ENCODE data around the gene INHBE.
"Not testable (repeated sequence)": the region's sequence is repeated elsewhere in the genome, so short reads cannot be mapped to it uniquely, and the experiment has no call there.

The INHBE gene

GRCh38 chr12:57487055-57487596, 32.0 kb downstream of the INHBE start:
- Histone ChIP-seq H3K36me3 (ENCODE audit: control insufficient read depth, insufficient read depth, low read length) (peaks cover 22% of the 10 kb centered on the region), H3K9me3 (ENCODE audit: control insufficient read depth, insufficient read depth, low read length) (no peaks in the 10 kb centered on the region), H3K4me1 (ENCODE audit: control insufficient read depth, insufficient read depth, low read length) (no peaks in the 10 kb centered on the region), H3K27ac (ENCODE audit: low read length) (no peak overlapping the region), H3K27me3 (ENCODE audit: control insufficient read depth, insufficient read depth, low read length) (no peaks in the 10 kb centered on the region), H3K4me3 (ENCODE audit: low read length) (no peak overlapping the region)
- no peak for DNase-seq (ENCODE audit: low read depth, low spot score)
- no CpG with 5 or more reads among the region's 27 CpGs for WGBS (ENCODE audit: insufficient coverage, insufficient read length)

DNA sequence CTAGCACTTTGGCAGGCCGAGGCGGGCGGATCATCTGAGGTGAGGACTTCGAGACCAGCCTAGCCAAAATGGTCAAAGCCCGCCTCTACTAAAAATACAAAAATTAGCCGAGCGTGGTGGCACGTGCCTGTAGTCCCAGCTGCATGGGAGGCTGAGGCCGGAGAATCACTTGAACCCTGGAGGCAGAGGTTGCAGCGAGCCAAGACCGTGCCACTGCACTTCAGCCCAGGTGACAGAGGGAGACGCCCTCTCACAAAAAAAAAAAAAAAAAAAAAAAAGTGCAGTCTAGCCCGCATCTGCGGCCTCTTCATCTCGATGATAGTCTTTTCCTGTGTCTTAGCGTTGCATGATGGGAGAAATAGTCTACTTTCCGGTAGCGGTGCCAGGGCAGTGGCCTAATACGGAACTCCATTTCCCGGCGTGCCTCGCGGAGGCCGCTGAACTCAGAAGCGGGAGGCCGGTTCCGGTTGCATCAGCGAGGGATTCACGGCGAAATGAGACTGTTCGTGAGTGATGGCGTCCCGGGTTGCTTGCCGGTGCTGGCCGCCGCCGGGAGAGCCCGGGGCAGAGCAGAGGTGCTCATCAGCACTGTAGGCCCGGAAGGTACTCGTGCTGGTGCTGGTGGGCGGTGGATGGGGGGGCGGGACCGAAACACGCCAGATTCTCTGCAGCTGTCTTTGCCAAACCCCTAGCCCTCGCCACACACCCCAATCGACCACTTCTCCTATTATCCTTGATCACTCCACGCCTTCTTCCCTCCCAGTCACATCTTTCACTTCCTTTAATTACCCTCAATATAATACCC, 32.7 kb downstream of the INHBE start, which contains the start of gene MARS1:
MARS1 (plus strand) TSS at position 472 of the 805 bp plus-strand sequence; CDS start at position 495, 23 bp downstream.
- Histone ChIP-seq H3K27me3 (ENCODE audit: control insufficient read depth, insufficient read depth, low read length) (no peaks in the 10 kb centered on the region), H3K27ac (ENCODE audit: low read length) (no peak within 1 kb of the TSS), H3K4me1 (ENCODE audit: control insufficient read depth, insufficient read depth, low read length) (no peaks in the 10 kb centered on the region), H3K36me3 (ENCODE audit: control insufficient read depth, insufficient read depth, low read length) (peaks cover 27% of the 10 kb centered on the region), H3K9me3 (ENCODE audit: control insufficient read depth, insufficient read depth, low read length) (no peaks in the 10 kb centered on the region), H3K4me3 (ENCODE audit: low read length) (peak within 1 kb of the TSS; percentile 81)
- WGBS (ENCODE audit: insufficient coverage, insufficient read length) = 100% methylated on average over 1 of the region's 47 CpGs
- DNase-seq (ENCODE audit: low read depth, low spot score) = peak; percentile 94

GRCh38 chr12:57488402-57489156, 33.5 kb downstream of the INHBE start:
- Histone ChIP-seq H3K36me3 (ENCODE audit: control insufficient read depth, insufficient read depth, low read length) (peaks cover 27% of the 10 kb centered on the region), H3K9me3 (ENCODE audit: control insufficient read depth, insufficient read depth, low read length) (no peaks in the 10 kb centered on the region), H3K4me3 (ENCODE audit: low read length) (peak overlapping the region; percentile 81), H3K27ac (ENCODE audit: low read length) (no peak overlapping the region), H3K4me1 (ENCODE audit: control insufficient read depth, insufficient read depth, low read length) (no peaks in the 10 kb centered on the region), H3K27me3 (ENCODE audit: control insufficient read depth, insufficient read depth, low read length) (no peaks in the 10 kb centered on the region)
- WGBS (ENCODE audit: insufficient coverage, insufficient read length) = 100% methylated on average over 3 of the region's 11 CpGs
- DNase-seq (ENCODE audit: low read depth, low spot score) = no peak

DNA sequence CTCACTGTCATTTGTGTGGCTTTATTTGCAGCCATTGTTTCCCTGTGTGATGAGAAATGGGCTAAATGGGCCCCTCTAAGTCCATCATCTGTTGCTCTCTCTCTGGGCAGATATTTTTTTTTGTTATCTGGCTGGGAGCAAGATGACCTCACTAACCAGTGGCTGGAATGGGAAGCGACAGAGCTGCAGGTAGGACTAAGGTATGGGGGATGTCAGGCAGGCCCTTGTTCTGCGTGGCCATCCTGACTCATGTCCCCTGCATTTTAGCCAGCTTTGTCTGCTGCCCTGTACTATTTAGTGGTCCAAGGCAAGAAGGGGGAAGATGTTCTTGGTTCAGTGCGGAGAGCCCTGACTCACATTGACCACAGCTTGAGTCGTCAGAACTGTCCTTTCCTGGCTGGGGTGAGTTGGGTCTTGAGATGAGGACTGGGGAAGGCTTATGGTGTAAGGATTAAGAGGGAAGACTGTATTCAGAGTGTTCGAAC, 34.1 kb downstream of the INHBE start:
- Histone ChIP-seq H3K4me3 (ENCODE audit: low read length) (peak overlapping the region; percentile 81; the same call in 1 of the 2 replicates), H3K27me3 (ENCODE audit: control insufficient read depth, insufficient read depth, low read length) (no peaks in the 10 kb centered on the region), H3K9me3 (ENCODE audit: control insufficient read depth, insufficient read depth, low read length) (no peaks in the 10 kb centered on the region), H3K27ac (ENCODE audit: low read length) (no peak overlapping the region), H3K36me3 (ENCODE audit: control insufficient read depth, insufficient read depth, low read length) (peaks cover 27% of the 10 kb centered on the region), H3K4me1 (ENCODE audit: control insufficient read depth, insufficient read depth, low read length) (no peaks in the 10 kb centered on the region)
- WGBS (ENCODE audit: insufficient coverage, insufficient read length) = no CpG with 5 or more reads among the region's 5 CpGs
- DNase-seq (ENCODE audit: low read depth, low spot score) = no peak

DNA sequence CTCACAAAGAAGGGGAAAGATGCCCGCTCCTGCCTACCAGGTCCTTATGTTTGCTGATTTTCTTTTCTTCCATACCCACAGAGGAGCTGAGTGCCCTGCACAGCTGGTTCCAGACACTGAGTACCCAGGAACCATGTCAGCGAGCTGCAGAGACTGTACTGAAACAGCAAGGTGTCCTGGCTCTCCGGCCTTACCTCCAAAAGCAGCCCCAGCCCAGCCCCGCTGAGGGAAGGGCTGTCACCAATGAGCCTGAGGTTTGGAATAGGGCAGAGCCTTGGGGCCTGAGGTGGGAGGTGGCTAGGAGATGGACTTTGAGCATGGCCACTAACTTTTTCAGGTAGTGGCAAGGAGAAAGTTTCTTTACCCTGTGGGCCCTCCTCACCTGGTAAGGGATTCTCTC, 35.0 kb downstream of the INHBE start:
- Histone ChIP-seq H3K27me3 (ENCODE audit: control insufficient read depth, insufficient read depth, low read length) (no peaks in the 10 kb centered on the region), H3K36me3 (ENCODE audit: control insufficient read depth, insufficient read depth, low read length) (peaks cover 27% of the 10 kb centered on the region), H3K9me3 (ENCODE audit: control insufficient read depth, insufficient read depth, low read length) (no peaks in the 10 kb centered on the region), H3K4me3 (ENCODE audit: low read length) (no peak overlapping the region), H3K27ac (ENCODE audit: low read length) (no peak overlapping the region), H3K4me1 (ENCODE audit: control insufficient read depth, insufficient read depth, low read length) (no peaks in the 10 kb centered on the region)
- no CpG with 5 or more reads among the region's 4 CpGs for WGBS (ENCODE audit: insufficient coverage, insufficient read length)
- DNase-seq (ENCODE audit: low read depth, low spot score) = no peak

GRCh38 chr12:57491393-57492280, 36.5 kb downstream of the INHBE start:
- no peaks in the 10 kb centered on the region for H3K4me1 ChIP-seq (ENCODE audit: control insufficient read depth, insufficient read depth, low read length)
- no peak overlapping the region for H3K4me3 ChIP-seq (ENCODE audit: low read length)
- no CpG with 5 or more reads among the region's 15 CpGs for WGBS (ENCODE audit: insufficient coverage, insufficient read length)
- H3K9me3 ChIP-seq (ENCODE audit: control insufficient read depth, insufficient read depth, low read length) = no peaks in the 10 kb centered on the region
- H3K27me3 ChIP-seq (ENCODE audit: control insufficient read depth, insufficient read depth, low read length) = no peaks in the 10 kb centered on the region
- H3K27ac ChIP-seq (ENCODE audit: low read length) = no peak overlapping the region
- H3K36me3 ChIP-seq (ENCODE audit: control insufficient read depth, insufficient read depth, low read length) = peaks cover 30% of the 10 kb centered on the region
- no peak for DNase-seq (ENCODE audit: low read depth, low spot score)

DNA sequence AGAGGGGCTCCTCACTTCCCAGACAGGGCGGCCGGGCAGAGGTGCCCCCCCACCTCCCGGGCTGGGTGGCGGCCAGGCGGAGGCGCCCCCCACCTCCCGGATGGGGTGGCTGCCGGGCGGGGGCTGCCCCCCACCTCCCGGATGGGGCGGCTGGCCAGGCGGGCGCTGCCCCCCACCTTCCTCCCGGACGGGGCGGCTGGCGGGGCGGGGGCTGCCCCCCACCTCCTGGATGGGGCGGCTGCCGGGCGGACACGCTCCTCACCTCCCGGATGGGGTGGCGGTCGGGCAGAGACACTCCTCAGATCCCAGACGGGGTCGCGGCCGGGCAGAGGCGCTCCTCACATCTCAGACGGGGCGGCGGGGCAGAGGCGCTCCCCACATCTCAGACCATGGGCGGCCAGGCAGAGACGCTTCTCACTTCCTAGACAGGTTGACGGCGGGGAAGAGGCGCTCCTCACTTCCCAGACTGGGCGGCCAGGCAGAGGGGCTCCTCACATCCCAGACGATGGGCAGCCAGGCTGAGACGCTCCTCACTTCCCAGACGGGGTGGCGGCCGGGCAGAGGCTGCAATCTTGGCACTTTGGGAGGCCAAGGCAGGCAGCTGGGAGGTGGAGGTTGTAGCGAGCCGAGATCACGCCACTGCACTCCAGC, 40.1 kb downstream of the INHBE start:
- H3K4me1 ChIP-seq (ENCODE audit: control insufficient read depth, insufficient read depth, low read length); DNase-seq (ENCODE audit: low read depth, low spot score); H3K27ac ChIP-seq (ENCODE audit: low read length); H3K9me3 ChIP-seq (ENCODE audit: control insufficient read depth, insufficient read depth, low read length); H3K27me3 ChIP-seq (ENCODE audit: control insufficient read depth, insufficient read depth, low read length); H3K4me3 ChIP-seq (ENCODE audit: low read length): not testable (repeated sequence)
- no CpG with 5 or more reads among the region's 48 CpGs for WGBS (ENCODE audit: insufficient coverage, insufficient read length)
- peaks cover 36% of the 10 kb centered on the region for H3K36me3 ChIP-seq (ENCODE audit: control insufficient read depth, insufficient read depth, low read length)

GRCh38 chr12:57496822-57497221, 41.7 kb downstream of the INHBE start:
- Histone ChIP-seq H3K9me3 (ENCODE audit: control insufficient read depth, insufficient read depth, low read length) (no peaks in the 10 kb centered on the region), H3K27ac (ENCODE audit: low read length) (no peak overlapping the region), H3K4me1 (ENCODE audit: control insufficient read depth, insufficient read depth, low read length) (no peaks in the 10 kb centered on the region), H3K4me3 (ENCODE audit: low read length) (no peak overlapping the region), H3K36me3 (ENCODE audit: control insufficient read depth, insufficient read depth, low read length) (peaks cover 27% of the 10 kb centered on the region), H3K27me3 (ENCODE audit: control insufficient read depth, insufficient read depth, low read length) (no peaks in the 10 kb centered on the region)
- no peak for DNase-seq (ENCODE audit: low read depth, low spot score)

DNA sequence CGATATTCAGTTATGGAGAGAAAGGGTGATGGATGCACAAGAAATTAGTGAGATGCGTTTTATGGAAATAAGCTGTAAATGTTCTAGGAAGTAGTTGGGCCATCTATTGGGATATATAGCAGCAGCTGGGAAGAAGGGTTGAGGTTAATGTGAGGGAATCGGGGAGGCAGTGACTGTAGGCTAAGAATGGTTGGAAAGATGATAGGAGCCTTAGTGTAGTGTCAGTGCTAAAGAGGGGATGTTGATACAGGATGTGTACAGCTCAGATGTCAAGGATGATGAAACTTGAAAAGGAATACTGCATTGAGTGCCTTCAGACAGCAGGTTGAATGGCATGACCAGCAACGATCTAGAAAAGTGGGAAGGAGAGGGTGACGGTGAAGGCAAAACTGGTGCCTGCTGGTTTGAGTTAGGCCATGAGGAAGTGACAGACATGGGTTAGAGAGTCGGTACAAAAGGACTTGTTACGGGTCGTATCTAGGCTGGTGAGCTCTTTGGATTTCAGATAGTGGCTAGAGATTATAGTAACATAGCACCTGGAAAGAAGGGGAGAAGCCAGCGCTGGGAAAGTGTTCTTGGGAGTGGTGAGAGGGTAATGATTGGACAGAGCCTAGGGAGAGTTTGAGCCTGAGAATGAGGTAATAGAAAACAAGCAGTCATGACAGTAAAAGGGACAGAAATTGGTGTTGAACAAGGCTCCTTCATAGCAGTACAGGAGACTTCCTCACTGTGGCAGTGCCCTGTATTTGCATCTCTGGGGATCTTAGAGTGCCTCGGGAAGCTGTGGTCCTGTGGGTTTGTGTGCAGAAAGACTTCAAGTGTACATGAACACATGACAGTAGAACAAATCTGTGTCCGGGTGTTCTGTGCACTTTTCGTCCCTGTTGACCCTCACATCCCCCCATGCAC, 42.4 kb downstream of the INHBE start:
- Histone ChIP-seq H3K9me3 (ENCODE audit: control insufficient read depth, insufficient read depth, low read length) (no peaks in the 10 kb centered on the region), H3K27ac (ENCODE audit: low read length) (no peak overlapping the region), H3K4me3 (ENCODE audit: low read length) (no peak overlapping the region), H3K36me3 (ENCODE audit: control insufficient read depth, insufficient read depth, low read length) (peaks cover 27% of the 10 kb centered on the region), H3K4me1 (ENCODE audit: control insufficient read depth, insufficient read depth, low read length) (no peaks in the 10 kb centered on the region), H3K27me3 (ENCODE audit: control insufficient read depth, insufficient read depth, low read length) (no peaks in the 10 kb centered on the region)
- WGBS (ENCODE audit: insufficient coverage, insufficient read length) = 100% methylated on average over 3 of the region's 12 CpGs
- DNase-seq (ENCODE audit: low read depth, low spot score) = no peak
